Lung (tissue), 12 donors: ENCODE measurements around the gene UBE2O. TPM values are rescaled to one million over a fixed set of nuclear protein-coding genes. Genes with fewer than 3 reads are reported as not detected.
A peak's percentile ranks its signal among the peaks of the same experiment; 100 is the strongest.

Source experiments
- ATAC-seq: fragments of 200-7000 bp; cut with Tn5 transposase; one replicate; pipeline ENCODE4 v1.9.1; 2020; ENCODE audit warnings: moderate number of reproducible peaks; ENCODE audit not compliant: insufficient read depth, low FRiP score
- DNase-seq, 3 donors: peaks; one replicate each; pipeline ENCODE4 v3.0.0-alpha.2; 2013 to 2017
- H3K27ac ChIP-seq, 2 donors: one replicate each; pipeline ENCODE4 v1.5.1; 2013; ENCODE audit warnings: mild to moderate bottlenecking in 2 of 2, moderate library complexity in 2 of 2, control low read depth in 1 of 2, inconsistent platforms in 1 of 2, low read depth in 1 of 2, low read length in 1 of 2
- H3K27me3 ChIP-seq, 3 donors: one replicate each; pipeline ENCODE4 v1.5.1; 2013; ENCODE audit warnings: low read length in 2 of 3; ENCODE audit not compliant: control insufficient read depth in 3 of 3, insufficient read depth in 3 of 3
- H3K36me3 ChIP-seq, 4 donors: one replicate each; pipeline ENCODE4 v1.5.1; 2013; ENCODE audit warnings: low read length in 4 of 4, mild to moderate bottlenecking in 1 of 4, moderate library complexity in 1 of 4; ENCODE audit not compliant: control insufficient read depth in 4 of 4, insufficient read depth in 4 of 4
- H3K4me1 ChIP-seq, 5 donors: one replicate each; pipeline ENCODE4 v1.5.1; 2013; ENCODE audit warnings: low read length in 5 of 5, mild to moderate bottlenecking in 2 of 5, moderate library complexity in 1 of 5; ENCODE audit not compliant: control insufficient read depth in 5 of 5, insufficient read depth in 5 of 5
- H3K4me3 ChIP-seq: one replicate; pipeline ENCODE4 v1.5.1; 2013; ENCODE audit warnings: mild to moderate bottlenecking, control low read depth, moderate library complexity
- H3K9ac ChIP-seq, 2 donors: one replicate each; pipeline ENCODE4 v1.5.1; 2013; ENCODE audit warnings: low read length in 2 of 2, control low read depth in 1 of 2; ENCODE audit not compliant: insufficient read depth in 1 of 2
- H3K9me3 ChIP-seq, 4 donors: one replicate each; pipeline ENCODE4 v1.5.1; 2013; ENCODE audit warnings: low read length in 3 of 4, mild to moderate bottlenecking in 1 of 4, moderate library complexity in 1 of 4; ENCODE audit not compliant: control insufficient read depth in 4 of 4, insufficient read depth in 3 of 4
- WGBS, 2 donors: extraction: QIAGEN DNeasy Blood & Tissue Kit; methylation state at CpG; one replicate each; pipeline ENCODE4 v1.1.7; 2013; 5-methylcytosine and 5-hydroxymethylcytosine counted together
- polyA plus RNA-seq, 2 donors: library from polyadenylated mRNA; stranded (reverse); fragments of 200-250 nt; gene quantifications; one replicate each; pipeline ENCODE4 v1.2.1, GENCODE V29; 2013
- total RNA-seq, 2 donors: library from RNA; depleted of rRNA in 1 of 2; stranded (reverse); fragments of >200 nt in 1 of 2; gene quantifications; one replicate each; pipeline ENCODE4 v1.2.1, GENCODE V29; 2014 to 2021
- TF ChIP-seq, protein P1 (sequence below): IDR thresholded peaks from 2 replicates; pipeline ENCODE4 v1.5.1; 2012; ENCODE audit warnings: mild to moderate bottlenecking; ENCODE audit errors: control extremely low read depth, extremely low read depth
- donor health status: control.
- donor health status: control.
- donor health status: Bipolar disorder and iron deficiency.
- donor health status: healthy.
- donor health status: DM: yes; HTN: yes; CAD: no.

The UBE2O gene
- total and polyA plus RNA-seq, 4 donors = 10.8 to 24.6 (median 17.7) TPM

- no peak overlapping the region for H3K4me3 ChIP-seq
- no peaks in the 10 kb centered on the region for H3K9me3 ChIP-seq
- H3K36me3 ChIP-seq = no peaks in the 10 kb centered on the region
- 57 to 61% methylated on average over 11 of the region's 11 CpGs for WGBS, 2 donors
- DNase-seq (peak; percentile 70 to 74 (median 71)), ATAC-seq (no peak)
- H3K4me1 ChIP-seq = peaks cover 0 to 45% (median 5%) of the 10 kb centered on the region in 5 donors
- H3K9ac ChIP-seq = no peak overlapping the region
- H3K27ac ChIP-seq = no peak overlapping the region
- no peaks in the 10 kb centered on the region for H3K27me3 ChIP-seq
- TF ChIP-seq, protein P1, sequence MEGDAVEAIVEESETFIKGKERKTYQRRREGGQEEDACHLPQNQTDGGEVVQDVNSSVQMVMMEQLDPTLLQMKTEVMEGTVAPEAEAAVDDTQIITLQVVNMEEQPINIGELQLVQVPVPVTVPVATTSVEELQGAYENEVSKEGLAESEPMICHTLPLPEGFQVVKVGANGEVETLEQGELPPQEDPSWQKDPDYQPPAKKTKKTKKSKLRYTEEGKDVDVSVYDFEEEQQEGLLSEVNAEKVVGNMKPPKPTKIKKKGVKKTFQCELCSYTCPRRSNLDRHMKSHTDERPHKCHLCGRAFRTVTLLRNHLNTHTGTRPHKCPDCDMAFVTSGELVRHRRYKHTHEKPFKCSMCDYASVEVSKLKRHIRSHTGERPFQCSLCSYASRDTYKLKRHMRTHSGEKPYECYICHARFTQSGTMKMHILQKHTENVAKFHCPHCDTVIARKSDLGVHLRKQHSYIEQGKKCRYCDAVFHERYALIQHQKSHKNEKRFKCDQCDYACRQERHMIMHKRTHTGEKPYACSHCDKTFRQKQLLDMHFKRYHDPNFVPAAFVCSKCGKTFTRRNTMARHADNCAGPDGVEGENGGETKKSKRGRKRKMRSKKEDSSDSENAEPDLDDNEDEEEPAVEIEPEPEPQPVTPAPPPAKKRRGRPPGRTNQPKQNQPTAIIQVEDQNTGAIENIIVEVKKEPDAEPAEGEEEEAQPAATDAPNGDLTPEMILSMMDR = peak; percentile 0
Measured at GRCh38 chr17:76370261-76370993, 82.5 kb downstream of the UBE2O start.

DNA sequence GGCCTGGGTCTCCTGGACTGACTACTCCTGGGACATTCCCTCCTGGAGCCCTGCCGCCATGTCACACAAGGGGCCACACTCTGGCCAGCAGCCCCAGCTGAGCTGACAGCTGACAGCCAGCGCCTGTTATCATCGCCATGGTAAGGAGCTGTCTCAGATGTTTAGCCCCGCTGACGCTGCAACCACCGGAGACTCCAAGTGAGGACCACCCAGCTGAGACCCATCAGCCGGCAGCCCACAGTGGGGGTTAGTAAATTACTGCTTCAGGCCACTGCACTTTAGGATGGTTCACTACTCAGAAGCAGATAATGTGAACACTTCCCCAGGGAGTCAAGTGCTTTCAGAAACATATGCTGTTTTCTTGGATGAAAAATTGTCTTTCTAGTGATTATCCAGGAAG lies 83.1 kb downstream of the UBE2O start:
- TF ChIP-seq, protein P1 = no peak
- WGBS, 2 donors = 80 to 87% methylated on average over 7 of the region's 7 CpGs
- no peak overlapping the region for H3K4me3 ChIP-seq
- no peaks in the 10 kb centered on the region for H3K9me3 ChIP-seq
- peak; percentile 95 to 96 (median 96) for DNase-seq
- no peak overlapping the region for H3K27ac ChIP-seq
- peaks cover 0 to 45% (median 5%) of the 10 kb centered on the region in 5 donors for H3K4me1 ChIP-seq
- H3K36me3 ChIP-seq = no peaks in the 10 kb centered on the region
- ATAC-seq = no peak
- H3K27me3 ChIP-seq = no peaks in the 10 kb centered on the region
- no peak overlapping the region for H3K9ac ChIP-seq

GRCh38 chr17:76369379-76369778 lies 83.6 kb downstream of the UBE2O start:
- no peaks in the 10 kb centered on the region for H3K9me3 ChIP-seq
- ATAC-seq = no peak
- TF ChIP-seq, protein P1 = no peak
- H3K27me3 ChIP-seq = no peaks in the 10 kb centered on the region
- H3K4me1 ChIP-seq = peaks cover 0 to 45% (median 5%) of the 10 kb centered on the region in 5 donors
- DNase-seq = no peak
- WGBS, 2 donors = 81 to 83% methylated on average over 10 of the region's 10 CpGs
- no peak overlapping the region for H3K4me3 ChIP-seq
- no peaks in the 10 kb centered on the region for H3K36me3 ChIP-seq
- H3K9ac ChIP-seq = no peak overlapping the region
- H3K27ac ChIP-seq = no peak overlapping the region
